Stimulated activated CD4-positive, alpha-beta T cell treated with anti-CD3 and anti-CD28 coated beads, Interleukin-4, amount 100 ng/mL, for 4 hours (primary cell): ENCODE measurements around the gene FAM131C.
"Not testable (repeated sequence)": the region's sequence is repeated elsewhere in the genome, so short reads cannot be mapped to it uniquely, and the experiment has no call there.

Experiments
- DNase-seq, 2 experiments: peaks; one replicate each; pipeline ENCODE4 v3.0.0-alpha.2; 2020

The FAM131C gene

DNA sequence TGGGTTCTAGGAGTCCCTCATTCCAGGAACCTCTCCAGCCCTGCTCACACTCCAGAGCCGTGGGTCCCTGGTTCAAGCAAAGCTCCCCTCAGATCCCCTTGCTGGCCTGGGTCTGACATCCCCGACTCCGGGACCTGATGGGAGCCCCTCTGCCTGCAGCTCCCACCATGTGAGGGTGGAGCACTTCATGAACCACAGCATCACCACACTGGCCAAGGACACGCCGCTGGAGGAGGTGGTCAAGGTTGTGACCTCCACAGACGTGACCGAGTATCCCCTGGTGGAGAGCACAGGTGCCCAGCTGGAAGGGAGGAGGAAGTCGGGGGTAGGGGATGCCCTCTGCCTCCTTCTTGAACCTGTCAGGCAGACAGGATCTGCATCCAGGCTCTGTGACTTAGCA lies 41.9 kb downstream of the FAM131C start:
- DNase-seq: no peak

DNA sequence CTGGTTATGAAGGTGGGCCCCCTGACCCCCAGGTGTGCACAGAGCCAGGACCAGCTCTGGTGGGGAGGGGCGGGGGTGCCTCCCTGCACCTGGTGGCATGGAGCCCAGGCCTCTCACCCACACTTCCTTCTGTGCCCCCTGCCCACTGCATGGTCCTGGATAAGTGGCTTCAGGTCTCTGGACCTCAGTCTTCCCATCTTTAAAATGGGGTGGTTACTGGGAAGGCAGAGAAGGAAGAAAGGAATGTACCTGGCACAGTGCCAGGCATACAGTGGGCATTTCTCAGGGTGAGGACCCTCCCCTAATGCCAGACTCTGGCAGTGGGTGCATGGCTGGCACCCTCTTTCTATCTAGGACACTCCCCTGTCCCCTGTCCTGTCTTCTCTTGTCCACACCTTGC lies 44.2 kb downstream of the FAM131C start:
- DNase-seq: no peak

DNA sequence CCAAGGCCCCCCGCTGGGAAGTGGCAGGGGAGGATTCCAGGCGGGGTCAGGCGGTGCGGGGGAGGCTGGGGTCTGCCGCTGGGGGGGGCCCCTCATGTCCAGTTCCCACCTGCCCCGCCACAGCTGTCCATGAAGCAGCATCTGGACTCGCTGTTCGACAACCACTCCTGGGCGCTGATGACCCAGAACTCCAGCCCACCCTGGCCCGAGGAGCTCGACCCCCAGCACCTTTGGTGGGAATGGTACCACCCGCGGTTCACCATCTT lies 44.5 kb downstream of the FAM131C start:
- DNase-seq: not testable (repeated sequence)

DNA sequence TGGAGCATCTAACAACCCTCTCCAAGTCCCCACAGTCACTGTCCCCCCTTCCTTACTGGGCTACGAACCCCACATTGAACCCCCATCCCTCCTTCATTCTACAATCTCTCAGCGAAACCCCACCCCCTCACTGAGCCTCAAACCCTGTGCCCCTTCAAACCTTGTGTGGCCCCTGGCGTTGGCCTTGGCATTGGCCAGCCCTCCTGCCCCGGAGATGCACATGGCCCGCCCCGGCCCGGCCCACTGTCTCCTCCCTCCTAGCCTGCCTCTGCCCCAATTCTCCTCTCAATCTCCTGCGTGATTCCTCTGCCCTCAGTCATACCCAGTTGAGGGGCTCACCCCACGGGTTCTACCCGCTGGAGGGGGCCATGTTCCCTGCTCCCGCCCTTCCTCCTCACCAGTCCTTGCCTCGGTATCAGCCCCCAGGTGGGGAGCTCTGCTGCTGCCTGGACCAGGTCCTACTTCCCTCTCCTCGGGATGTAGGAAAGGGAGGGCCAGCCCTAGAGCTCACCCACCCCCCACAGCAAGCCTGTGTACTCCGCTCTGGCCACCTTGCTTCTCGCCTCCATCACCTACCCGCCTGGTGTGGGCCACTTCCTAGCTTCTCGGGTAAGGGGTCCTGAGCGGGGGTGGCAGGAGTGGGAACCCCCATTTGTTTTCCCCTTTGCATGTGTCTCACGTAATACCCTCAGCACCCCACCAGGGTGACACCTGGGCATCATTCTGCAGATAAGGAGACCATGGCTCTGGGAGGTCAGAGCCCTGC lies 45.0 kb downstream of the FAM131C start:
- no peak for DNase-seq

DNA sequence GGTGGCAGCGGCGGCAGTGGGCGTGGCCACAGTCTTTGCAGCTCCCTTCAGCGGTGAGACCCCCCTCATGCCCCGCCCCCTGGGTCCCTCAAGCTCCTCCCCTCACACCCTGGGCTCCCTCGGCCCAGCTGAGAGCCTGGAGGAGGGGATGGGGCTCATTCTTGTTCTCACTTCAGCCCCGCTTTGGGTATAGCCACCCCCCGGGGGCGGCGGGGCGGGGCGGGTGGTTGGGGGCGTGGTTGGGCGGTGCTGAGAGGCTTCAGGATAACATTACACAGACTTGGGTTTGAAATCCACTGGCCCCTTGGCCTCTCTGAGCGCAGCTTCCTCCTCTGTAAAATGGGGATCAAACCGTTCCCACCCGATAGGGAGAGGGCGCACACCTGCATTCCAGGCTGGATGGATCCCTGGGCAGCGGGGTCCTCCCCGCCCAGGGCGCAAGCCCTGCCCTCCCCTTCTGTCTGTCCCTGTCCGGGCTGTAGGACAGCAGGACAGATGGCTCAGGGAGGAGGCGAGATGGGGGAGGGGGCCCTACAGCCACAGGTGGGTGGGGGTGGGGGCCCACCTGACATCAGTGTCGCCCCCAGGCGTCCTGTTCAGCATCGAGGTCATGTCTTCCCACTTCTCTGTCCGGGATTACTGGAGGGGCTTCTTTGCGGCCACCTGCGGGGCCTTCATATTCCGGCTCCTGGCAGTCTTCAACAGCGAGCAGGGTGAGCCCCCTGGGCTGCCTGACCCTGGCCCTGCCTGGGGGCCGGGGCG lies 46.5 kb downstream of the FAM131C start:
- DNase-seq: peak; percentile 42 to 50

DNA sequence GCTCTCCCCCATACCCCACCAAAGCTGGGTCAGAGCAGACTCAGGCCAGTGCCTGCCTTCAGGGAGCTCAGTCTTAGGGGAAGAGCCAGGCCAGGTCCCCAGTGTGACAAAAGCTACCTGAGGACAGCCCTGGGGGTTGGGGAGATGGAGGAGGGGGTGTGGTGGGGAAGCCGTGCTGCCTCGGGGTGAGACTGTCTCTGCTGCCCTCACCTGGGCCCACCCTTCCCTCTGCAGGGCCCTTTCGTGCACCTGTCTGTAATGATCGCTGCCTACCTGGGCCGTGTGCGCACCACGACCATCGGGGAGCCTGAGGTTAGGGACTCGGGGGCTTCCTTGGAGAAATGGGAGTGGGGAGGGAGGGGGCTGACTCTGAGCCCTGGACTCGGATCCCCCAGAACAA lies 47.1 kb downstream of the FAM131C start:
- DNase-seq: not testable (repeated sequence)

DNA sequence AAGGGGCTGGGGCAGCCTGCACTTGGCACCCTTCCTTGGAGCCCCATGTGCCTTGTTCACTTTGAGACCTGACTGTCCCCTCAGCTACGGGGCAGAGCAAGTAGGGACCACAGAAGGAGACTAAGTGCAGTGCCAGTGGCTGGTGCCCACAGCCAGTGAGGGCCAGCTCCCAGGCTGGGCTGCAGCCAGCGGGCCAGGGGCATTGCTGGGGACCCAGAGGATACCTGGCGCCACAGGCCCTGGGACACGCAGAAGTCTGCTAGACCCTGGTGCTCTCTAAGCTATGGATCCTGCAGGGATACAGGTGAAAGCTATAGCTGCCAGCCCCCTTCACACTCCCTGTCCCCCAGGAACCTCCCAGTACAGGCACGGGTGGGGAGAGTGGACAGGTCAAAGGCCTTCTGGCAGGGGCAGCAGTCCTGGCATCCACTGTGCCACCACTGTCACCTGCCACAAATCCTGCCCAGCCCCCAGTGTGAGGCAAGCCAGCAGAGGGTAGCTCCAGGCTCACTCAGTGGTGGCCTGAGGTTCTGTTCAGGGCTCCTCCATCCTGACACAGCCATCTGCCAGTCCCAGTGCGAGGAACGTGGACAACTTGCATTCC lies 50.3 kb downstream of the FAM131C start:
- no peak for DNase-seq

DNA sequence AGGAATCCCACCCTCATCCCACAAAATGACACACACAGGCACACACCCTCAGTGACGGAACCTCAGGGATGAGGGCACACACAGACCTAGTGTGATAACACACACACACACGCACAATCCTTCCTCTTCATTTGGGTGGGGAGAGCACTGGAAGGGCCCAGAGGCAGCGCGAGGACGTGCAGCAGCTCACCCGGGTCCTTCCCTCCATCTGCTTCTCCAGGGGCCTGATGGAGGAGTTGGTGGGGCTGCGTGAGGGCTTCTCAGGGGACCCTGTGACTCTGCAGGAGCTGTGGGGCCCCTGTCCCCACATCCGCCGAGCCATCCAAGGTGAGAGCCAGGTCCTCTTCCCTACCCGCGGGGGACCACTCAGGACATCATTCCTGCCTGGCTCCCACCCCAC lies 51.1 kb downstream of the FAM131C start:
- no peak for DNase-seq

DNA sequence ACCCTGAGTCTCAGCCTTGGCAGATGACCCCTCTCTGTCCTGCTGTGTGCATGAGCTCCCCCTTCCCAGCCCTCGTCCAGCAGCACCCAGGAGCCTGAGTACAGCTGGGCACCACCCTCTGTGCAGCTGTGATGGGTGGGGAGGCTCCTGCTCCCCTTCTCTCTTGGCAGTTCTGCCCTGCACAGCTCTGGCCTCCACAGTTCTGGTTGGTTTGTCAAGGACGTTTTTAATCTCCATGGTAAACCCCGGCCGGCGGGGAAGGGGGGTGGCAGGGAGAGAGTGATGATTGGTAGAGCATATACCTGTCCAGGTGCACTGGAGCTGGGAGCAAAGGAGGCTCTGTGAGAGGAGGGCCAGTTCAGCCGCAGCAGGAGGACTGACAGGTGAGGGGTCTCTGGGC lies 51.8 kb downstream of the FAM131C start, which contains the start of gene CLCNKA:
TSS of gene CLCNKA (plus strand) at position 356 of the 400 bp plus-strand sequence. CDS start 584 bp downstream, outside the sequence.
- no peak for DNase-seq

DNA sequence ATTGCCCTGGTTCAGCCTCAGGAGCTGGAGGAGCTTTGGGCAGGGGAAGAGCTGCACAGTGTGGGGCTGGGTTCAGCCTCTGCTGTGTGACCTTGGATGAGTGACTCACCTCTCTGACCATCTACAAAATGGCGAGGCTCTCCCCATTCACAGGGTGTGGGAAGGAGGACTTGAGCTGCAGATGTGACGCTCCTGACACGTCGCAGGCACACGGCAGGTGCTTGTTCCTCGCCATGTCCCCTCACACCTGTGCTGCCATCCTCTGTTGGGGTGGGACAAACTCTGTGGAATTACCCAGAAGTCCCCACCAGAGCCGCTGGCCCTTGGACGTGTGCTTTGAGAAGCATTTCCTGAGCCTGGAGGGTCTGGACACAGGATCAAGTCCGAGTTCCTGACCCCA lies 52.6 kb downstream of the FAM131C start:
- not testable (repeated sequence) for DNase-seq

DNA sequence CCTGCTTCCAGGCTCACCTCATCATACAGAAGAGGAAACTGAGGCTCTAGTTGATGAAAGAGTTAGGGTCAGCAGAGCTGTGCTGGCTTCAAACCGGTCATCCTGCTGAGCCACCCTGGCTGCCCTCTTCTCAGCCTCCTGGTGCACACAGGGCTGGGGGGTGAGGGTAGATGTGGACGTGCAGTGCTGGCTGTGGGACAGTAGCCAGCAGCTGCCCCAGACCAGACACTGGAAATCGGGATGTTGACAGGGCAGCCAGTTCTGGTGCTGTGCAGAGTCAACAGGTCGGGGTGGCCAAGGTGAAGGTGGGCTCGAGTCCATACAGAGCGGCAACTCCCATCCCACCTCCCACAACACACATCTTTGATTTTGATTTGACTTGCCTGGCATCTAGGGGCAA lies 53.1 kb downstream of the FAM131C start:
- DNase-seq: no peak

DNA sequence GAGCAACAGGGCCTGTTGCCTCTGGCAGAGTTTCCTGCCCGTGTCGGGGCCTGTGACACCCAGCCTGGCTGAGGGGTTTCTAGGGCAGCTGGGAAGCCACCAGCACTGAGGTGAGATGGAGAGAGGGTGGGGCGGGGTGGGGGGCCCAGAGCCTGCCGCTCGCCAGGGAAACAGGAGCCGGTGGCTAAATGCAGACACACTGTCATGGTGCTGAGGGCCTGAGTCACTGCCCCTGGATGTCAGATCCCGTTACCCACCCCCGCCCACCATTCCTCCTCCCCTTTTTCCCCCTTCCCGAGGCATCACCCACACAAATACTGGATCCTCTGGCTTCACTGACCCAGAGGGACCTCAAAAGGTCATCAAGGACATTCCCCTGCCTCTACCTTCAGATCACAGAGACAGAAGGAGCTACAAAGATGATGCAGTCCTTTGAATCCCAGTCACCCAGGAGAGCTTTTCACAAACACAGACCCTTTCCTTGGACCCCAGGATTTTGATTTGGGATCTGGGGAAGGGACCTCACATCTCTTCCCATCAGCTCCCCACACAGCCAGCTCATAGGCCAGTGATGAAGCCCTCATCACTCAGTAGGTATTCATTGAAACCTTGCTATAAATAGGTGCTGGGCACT lies 53.7 kb downstream of the FAM131C start:
- DNase-seq: no peak

DNA sequence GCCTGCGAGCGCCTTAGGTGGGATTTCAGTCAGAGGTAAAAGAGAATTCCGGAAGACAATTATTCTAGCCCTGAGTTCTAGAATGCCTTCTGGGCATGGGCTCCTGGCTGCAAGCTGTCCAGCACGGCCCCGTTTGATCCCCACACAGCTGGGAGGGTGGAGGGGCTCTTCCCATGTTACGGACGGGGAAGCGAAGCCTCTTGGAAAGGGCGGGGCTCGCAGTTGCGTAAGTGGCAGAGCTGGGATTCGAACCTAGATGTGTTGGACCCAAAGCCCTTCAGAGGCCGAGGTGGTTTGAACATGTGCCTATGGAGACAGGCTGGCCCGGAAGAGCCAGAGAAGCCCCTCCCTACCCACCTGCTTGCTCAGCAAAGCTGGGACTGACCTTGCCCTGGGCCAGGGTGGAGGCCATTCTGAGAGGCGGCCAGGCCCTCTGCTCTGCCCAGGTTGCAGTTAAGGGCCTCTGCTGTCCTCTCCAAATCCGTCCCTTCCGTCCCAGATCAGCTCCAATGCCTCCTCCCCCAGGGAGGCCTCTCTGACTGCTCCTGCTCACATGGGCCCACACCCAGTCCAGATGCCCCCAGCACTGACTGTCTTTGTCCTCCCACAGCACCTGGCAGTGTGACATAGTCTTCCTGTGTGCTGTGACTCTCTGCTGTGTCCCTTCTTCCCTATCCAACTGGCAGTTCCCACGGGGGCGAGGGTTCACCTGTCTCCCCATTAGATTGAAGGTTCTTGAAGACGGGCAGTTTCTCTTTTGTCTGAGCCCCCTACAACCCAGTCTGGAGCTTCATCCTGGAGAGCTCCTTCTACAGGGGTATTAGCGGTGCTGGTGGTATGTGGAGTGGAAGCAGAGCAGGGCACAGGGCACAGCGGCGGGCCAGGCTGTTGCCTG lies 54.5 kb downstream of the FAM131C start:
- no peak for DNase-seq

DNA sequence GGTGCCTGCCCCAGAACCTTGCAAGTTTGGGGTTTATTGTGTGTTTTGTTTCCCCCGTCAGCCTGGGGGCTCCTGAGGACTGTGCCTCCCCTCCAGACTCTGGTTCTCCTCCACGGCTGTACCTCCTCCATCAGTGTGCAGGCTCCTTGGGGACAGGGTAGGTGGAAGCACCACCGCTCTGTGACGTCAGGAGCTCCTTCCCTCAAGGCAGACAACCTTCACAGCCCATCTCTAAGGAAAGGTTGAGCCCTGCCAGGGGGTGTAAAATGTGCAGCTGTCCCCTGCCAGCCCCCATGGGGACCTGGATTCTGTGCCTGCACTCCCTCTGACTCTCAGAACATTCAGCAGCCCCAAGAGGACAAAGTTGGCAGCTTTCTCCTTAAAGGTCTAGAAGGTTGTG lies 55.1 kb downstream of the FAM131C start:
- no peak for DNase-seq

DNA sequence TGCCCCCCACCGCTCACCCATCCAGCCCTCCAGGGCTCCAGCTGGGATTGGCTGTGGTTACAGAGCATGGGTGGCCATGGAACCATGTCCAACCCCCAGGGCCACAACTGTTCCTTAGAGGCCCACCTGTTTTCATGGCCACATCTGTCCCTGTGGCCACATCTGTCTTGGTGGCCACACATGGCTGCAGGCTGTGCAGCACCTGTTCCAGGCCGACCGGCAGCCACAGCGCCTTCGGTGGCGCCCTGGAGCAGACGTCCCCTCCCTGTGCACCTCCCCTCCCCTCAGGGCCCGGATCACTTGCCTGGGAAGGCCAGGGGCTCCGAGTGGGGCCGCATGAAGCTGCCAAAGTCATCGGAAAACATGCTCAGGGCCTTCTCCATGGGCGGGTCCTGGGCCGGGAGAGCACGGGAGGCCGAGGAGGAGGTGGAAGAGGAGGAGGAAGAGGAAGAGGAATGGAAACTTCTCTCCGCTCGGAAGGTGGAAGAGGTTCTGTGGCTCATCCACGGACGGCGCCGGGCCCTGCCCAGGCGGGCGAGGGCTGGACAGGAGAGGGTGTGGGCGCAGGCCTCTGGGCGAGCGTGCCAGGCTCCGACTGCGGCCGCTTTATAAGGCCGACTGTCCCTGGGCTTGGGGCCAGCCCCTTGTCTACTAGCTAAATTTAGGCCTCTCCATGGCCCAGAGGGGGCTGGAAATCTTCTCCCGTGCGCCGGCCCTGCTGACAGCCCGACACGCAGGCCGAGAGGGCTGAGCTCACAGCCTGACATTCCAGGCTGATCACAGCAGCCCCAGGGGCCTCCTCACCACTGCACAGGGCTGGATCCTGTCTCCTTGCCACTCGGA lies 55.8 kb downstream of the FAM131C start, which contains the start of gene HSPB7:
TSS of gene HSPB7 (minus strand) at position 583 of the 843 bp plus-strand sequence. CDS start at position 503, 80 bp downstream.
- no peak for DNase-seq

DNA sequence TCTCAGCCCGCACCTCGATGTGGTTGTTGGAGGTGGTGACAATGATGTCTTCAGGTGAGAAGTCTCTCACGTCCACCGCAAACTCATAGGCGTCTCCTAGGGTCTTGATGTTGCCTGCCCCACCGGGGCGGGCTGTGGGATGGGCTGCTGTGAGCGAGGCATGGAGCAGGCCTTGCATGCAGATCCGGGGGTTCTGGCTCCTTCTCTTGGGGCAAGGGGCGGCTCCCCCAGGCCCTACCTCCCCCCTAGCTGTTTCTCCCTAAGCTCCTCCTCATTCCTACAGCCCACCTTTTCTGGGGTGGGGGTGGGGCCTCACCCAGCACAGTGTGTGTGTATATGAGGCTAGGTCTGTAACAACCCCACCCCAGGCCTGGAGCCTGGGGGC lies 56.4 kb downstream of the FAM131C start:
- DNase-seq: no peak

DNA sequence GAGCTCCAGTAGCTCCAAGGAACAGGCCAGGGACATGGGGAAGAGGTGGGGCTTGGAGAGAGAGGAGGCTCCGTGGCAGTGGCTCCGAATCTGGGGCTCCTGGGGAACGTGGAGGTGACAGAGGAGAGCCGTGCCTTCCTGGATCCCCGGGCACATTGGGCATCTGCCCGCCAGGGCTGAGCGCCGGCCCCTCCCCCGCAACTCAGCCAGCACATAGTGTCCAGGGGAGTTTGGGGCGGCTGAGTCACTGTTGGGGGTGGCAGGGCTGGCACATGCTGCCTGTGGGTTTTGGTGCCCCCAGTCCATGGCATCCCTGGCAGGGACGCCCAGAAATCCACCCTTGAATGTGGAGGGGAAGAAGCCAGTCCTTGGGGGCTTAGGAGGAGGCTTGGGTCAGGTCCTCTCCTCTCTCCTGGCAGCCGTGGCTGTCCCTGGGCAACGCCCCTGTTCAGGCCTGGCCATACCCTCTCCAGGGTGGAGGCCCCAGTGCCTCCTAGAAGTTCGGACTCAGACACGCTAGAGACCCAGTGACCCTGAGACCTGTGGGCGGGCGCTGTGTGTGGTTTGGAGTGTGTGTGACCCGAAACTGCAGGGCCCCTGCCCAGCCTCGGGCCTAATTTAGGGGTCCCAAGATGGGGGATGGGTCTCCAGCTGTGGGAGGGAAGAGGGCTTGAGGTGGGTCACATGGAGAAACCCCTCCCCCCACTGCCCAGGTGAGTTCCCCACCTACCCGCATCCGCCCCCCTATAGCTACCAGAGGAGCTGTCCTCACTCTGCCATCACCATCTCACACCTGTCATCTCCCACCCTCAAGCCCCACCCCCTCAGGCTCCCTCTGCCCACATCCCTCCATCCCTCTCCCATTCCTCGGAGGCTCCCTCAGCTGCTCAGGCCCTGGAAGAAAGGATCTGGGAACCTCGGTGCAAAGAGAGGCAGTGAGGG lies 57.2 kb downstream of the FAM131C start:
- DNase-seq: no peak

DNA sequence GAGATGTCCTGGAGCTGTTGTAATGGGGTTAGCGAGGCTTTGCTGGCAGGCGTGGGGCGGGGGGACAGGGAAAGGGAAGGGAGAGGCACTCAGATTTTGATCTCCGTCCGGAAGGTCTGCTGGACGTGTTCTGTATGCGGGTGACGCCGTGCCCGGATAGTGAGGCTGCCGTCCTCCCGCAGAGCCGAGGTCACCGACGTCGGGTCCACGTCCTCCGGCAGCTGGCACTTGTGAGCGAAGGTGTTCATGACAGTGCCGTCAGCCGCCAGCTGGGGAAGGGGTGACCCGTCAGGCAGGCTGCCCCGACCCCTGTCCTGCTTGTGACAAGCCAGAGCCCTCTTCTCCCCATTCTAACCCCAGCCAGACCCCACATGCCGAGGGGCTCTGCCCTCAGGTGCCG lies 58.0 kb downstream of the FAM131C start:
- no peak for DNase-seq

DNA sequence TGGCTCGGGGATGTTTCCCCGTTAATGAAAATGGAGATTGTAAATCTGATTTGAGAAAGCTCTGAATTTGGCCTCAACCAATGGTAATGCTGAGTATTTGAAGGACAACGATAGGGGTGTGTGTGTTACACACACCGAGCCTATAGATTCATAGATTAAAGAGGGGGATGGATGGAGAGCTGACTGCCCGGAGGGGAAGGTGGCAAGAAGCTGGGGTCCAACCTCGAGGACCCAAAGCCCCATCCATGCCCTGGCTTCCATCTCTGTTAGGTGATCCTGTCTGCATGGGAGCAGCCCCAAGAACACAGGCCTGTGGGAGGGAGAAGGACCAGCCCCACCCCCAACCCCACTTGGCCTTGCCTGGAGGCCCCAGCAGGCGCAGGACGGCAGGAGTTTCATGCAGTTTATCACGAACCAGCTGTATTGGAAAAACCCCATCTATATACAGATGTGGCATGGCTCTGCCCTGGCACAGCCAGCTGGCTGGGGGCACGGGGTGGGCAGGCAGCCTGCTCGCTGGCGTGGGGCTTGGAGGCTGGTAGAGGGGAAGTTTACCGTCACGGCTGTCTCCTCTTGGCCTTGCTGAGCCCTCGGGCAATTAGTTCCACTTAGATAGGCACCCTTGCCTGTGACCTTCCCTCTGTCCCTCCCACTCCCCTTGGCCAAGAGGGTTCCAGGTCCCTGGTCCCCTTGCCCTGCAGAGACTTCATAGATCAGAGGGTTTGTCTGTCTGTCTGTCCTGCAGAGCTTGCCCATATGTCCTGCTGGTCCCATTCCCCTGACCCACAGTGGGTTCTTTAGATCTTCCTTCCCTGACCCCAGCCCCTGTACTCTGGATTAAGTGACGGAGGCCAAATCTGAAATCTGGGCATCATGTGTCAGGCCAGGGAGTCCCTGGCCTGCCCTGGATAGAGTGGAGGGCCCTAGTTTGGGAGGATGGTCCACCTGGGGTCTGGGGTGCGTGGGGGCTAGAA lies 58.7 kb downstream of the FAM131C start:
- DNase-seq: no peak
